A549 treated with GW870086 at 1 μM for 4 hours (cell line): ENCODE data around the gene RIN1. TPM values are rescaled to one million over a fixed set of nuclear protein-coding genes. Genes with fewer than 3 reads are reported as not detected.

Experiments used
- total RNA-seq: library from RNA; stranded (reverse); fragments of 200-300 nt; extraction: Qiagen RNA extraction; gene quantifications from 5 replicates; pipeline ENCODE4 v1.2.3, GENCODE V29; 2022; ENCODE audit warnings: low read depth

The RIN1 gene, protein sequence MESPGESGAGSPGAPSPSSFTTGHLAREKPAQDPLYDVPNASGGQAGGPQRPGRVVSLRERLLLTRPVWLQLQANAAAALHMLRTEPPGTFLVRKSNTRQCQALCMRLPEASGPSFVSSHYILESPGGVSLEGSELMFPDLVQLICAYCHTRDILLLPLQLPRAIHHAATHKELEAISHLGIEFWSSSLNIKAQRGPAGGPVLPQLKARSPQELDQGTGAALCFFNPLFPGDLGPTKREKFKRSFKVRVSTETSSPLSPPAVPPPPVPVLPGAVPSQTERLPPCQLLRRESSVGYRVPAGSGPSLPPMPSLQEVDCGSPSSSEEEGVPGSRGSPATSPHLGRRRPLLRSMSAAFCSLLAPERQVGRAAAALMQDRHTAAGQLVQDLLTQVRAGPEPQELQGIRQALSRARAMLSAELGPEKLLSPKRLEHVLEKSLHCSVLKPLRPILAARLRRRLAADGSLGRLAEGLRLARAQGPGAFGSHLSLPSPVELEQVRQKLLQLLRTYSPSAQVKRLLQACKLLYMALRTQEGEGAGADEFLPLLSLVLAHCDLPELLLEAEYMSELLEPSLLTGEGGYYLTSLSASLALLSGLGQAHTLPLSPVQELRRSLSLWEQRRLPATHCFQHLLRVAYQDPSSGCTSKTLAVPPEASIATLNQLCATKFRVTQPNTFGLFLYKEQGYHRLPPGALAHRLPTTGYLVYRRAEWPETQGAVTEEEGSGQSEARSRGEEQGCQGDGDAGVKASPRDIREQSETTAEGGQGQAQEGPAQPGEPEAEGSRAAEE
- 25.9 to 37.9 TPM (median 35.9 TPM) in 5 replicates for total RNA-seq

DNA sequence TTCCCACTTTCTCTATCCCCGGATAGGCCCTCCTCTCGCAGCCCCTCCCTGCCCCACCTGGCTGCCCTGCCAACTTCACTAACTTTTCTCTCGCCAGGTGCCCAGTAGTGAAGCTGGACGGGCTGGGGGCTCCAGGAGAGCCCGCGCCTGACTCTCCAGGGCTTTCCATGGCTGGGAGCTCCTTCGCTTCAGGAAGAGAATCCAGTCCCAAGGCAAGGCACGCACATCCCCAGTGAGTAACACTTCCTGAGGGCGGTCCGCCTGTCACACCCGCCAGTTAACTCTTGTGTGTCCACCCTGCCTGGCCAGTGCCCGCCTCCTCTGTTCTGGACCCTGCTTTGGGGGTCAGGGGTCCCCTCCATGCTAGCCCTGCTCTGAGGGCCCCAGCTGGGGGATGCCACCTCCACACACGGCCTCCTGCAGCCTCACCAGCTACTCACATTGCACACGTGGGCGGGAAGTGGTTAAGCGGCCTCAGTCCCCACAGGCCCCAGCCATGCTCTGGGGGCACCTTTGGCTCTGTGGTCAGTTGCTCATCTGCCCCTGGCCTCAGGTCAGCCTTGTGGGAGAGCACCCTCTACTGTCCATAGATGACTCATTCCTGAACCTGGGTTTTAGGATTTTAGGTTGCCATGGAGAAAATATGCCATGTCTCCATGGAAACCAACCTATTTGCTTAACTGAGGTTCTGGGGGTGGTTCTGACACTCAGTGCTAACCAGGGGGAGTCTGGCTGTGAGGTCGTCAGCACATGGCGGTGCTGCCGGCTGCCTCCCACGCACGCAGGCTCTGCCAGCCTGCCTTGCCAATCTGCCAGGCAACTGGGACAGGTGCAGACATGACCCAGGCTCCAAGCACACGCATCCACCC lies at the start of gene RIN1:
RIN1 (minus strand) TSS at position 201 of the 869 bp plus-strand sequence; CDS start at position 169, 32 bp downstream.

DNA sequence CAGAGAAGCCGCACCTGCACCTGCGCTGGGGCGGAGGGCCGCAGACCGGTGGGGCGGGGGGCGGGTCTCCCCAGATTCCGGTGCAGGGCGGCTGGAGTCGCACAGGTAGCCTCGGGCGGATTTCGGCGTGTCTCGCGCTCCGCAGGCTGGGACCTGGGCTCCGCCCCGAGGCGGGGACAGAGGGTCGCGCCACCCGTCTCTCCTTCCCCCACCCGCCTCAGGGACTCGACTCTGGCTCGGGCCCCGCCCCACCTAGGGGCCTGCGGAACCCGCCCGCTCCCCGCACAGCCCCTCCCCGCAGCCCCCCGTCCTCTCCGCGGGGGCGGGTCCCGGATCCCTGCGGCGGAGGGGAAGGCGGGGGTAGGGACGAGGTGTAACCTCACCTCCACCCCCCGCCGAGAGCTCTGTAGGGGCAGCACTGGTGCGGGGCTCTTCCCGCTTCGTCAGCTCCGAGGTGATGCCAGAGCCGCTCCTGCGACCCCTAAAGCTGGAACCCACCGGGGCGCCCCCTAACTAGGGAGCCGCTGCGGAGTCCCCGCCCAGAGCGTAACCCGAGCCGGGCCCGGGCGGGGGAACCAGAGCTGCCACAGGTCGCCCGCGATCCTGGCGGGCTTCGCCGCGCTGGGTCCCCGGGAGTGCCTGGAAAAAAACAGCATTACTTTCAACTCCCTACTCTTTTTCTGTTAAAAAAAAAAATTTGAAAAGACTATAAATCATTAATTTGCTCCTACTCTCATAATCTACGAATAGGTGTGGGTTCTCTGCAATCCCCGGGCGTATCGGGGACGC lies 35.6 kb upstream of the RIN1 start, which contains the start of gene SLC29A2:
SLC29A2 (minus strand) TSS at position 134 of the 789 bp plus-strand sequence. CDS start 169 bp downstream, outside the sequence.

DNA sequence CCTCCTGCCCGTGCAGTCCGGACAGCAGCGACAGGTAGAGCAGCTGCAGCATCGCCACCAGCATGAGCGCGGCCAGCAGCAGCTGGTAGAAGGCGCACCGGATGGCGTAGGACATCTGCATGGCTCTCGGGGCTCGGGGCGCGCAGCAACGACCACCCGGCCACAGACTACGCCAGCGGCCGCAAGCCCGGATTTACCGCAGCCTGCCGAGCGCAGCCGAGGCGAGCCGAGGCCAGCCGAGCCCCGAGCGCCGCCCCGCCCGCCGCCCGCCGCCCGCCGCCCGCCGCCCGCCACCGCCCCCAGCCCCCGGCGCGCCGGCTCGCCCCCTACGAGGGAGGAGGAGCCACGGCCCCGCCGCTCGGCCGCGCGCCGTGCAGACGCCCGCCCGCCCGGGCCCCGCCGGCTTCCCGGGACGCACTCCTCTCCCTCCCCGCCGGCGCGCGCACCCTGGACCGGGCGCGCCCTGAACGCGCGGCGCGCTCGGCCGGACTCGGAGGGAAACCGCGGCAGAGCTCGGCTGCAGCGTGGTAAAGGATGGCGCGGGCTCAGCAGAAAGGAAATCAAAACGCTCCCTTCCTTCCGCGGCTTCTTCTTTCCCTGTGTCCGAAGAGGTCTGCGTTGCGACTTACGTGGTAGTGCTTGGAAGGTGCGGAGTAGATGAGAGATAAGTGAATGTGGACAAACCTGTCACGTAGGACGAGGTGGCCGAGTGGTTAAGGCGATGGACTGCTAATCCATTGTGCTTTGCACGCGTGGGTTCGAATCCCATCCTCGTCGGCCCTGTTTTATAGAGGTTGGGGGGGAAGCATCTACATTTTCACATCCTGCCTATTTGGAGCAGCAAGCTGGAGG lies 11.4 kb upstream of the RIN1 start, which contains the start of gene B4GAT1:
B4GAT1 (minus strand) TSS at position 205 of the 852 bp plus-strand sequence; CDS start at position 121, 84 bp downstream.

DNA sequence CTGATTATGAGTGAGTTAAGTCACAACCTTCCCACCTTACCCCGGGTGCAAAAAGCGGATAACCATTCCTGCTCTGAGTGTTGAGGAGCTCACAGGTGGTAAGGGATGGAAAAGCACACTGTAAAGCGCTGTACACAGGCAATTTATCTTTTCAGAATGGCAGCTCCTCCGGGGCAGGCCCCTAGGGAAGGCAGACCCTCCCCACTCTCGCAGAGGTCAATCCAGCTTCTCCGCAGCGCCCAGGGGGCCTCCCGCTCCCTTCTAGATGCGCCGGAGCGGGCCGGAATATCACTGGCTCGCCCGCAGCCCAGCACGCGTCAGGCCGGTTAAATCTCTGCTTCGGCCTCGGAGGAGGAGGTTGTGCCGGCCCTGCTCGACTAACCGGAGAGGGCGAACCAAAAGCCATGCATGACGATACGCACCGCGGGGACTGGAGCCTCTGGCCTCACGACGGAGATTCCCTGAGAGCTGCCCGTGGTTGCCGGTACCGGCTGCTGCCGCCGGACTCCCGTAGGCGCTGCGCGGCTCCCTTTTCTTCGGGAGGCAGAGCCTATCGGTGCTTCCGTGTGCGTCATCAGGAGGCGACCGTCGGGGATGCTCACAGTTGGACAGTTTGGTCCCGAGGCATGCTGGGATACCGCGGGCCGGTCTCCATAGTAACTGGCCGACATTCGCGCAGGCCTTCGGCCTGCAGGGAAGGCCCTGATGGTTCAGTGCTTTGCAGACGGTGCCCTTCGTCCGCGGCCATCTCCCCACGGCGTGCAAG lies 8.5 kb upstream of the RIN1 start, which contains the start of gene BRMS1:
BRMS1 (minus strand) TSS at position 555 of the 766 bp plus-strand sequence. CDS start 2,870 bp downstream, outside the sequence.

DNA sequence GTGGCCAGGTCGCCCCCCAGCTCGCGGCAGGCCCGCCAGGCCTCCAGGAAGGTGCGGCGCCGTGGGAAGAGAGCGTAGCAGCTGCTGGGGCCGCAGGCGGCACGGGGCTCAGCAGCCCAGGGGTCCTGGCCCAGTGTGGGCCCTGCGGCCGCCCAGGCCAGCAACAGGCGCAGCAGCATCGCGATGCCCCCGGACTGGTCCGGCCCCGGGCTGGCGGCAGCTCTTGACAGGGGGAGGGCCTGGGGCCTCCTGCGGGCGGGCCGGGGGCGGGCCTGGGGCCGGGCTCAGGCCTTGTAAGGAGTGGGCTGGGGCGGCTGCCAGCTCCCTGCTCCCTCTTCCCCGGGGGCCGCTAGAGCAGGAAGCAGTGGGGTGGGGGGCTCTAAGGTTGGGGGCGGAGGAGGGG lies 19.4 kb downstream of the RIN1 start, which contains the start of gene CD248:
CD248 (minus strand) TSS at position 196 of the 403 bp plus-strand sequence; CDS start at position 179, 17 bp downstream.

DNA sequence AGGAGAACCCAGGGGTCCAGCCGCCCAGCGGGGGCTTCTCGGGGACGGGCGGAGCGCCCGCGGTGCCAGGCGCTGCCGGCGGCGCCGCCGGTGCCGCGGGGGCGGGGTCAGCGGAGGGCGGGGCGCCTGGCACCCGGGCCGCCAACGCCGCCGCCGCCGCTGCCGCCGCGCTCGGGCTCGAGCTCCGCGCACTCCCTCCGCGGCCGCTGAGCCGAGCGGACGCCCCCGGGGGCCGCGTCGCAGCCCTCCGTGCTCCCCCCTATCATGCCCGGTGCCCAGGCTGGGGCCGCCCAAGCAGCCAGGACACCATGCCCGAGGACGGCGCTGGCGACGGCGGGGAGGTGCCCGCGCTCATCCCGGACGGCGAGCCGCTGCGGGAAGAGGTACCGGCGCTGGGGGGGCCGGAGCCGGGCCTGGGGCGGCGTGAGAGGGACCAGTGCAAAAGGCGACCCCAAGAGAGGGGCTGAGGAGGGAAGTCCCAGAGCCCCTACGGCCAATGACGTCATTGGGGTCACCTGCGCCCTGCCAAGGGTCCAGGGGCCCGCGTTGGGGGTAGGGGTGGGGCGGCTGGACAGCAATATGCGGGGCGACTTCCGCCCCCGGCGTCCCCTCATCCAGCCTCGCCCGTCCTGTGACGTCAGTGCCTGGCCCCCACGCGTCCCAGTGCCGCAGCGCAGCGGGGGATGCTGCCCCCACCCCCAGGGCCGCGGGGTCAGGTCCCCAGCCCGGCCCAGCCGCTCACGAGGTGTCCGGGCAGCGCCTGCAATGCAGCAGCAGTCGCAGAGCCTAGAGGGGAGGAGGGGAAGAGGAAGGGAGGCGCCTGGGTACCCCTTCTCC lies 44.3 kb downstream of the RIN1 start, which contains the start of gene TMEM151A:
TMEM151A (plus strand) TSS at position 189 of the 837 bp plus-strand sequence; CDS start at position 309, 120 bp downstream.

DNA sequence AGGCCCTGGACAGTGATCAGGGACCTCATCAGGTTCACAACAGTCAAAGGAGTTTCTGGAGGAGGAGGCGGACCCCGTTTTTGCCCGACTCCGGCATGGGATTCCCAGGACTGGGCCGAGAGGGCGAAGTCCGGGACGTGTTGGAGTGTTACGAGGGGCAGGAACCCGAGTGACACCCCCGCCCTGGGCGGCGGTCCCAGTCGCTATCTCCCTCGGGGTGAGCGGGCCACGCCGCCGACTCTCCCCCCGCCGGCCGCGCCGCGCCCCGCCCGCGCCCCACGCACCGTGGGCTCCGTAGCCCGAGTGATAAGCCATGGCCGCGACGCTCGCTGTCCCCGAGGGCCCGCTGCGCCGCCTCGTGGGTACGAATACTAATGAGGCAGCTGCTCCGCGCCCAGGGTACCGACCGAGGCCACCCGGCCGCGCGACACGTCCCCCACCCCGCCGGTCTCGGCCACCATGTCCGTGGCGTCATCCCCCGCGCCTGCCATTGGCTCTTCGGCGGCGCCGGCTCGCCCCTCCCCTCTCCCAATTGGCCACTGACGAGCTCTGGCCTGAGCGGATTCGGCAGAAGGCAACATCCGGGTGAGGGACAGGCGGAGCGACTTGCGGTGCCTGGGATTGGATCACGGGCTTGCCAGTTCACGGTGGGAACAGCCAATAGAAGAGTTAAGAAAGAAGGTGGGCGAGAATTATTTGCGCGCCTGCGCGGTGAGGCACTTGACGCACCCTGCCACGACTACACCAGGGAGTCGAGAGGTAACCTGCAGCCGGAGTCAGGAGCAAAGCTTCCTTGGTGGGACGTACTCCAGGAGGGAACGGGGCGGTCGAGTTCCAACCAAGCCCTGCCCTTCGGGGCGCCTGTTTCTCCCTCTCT lies 47.3 kb downstream of the RIN1 start, which contains the start of gene YIF1A:
YIF1A (minus strand) TSS at position 473 of the 877 bp plus-strand sequence; CDS start at position 315, 158 bp downstream.

Other genes with a start within 250 kb of the RIN1 start
- 39.5 to 45.3 TPM (median 41.9 TPM) in 5 replicates for gene KLC2, start 78.7 kb downstream of the RIN1 start, total RNA-seq
- gene RAB1B, start 67.8 kb downstream of the RIN1 start, total RNA-seq, result 120 to 147 TPM (median 144 TPM) in 5 replicates
- 1.7 to 2.4 TPM (median 2.4 TPM) in 5 replicates for gene CNIH2, start 58.3 kb downstream of the RIN1 start, total RNA-seq
- 96.1 to 128 TPM (median 120 TPM) in 5 replicates for gene YIF1A, start 47.3 kb downstream of the RIN1 start, total RNA-seq
- 2.2 to 4.0 TPM (median 3.7 TPM) in 5 replicates for gene TMEM151A, start 44.5 kb downstream of the RIN1 start, total RNA-seq
- gene CD248, start 19.4 kb downstream of the RIN1 start, total RNA-seq, result not detected in 5 replicates
- gene BRMS1, start 8.7 kb upstream of the RIN1 start, total RNA-seq, result 76.2 to 102 TPM (median 88.6 TPM) in 5 replicates
- 12.6 to 17.8 TPM (median 17.0 TPM) in 5 replicates for gene B4GAT1, start 11.2 kb upstream of the RIN1 start, total RNA-seq
- 3.5 to 5.7 TPM (median 5.3 TPM) in 5 replicates for gene SLC29A2, start 35.3 kb upstream of the RIN1 start, total RNA-seq
- gene NPAS4, start 84.6 kb upstream of the RIN1 start, total RNA-seq, result not detected in 5 replicates
- 98.8 to 122 TPM (median 111 TPM) in 5 replicates for gene MRPL11, start 102.4 kb upstream of the RIN1 start, total RNA-seq
- 3.7 to 5.8 TPM (median 4.8 TPM) in 5 replicates for gene PELI3, start 130.5 kb upstream of the RIN1 start, total RNA-seq
- 51.9 to 59.3 TPM (median 57.4 TPM) in 5 replicates for gene DPP3, start 144.0 kb upstream of the RIN1 start, total RNA-seq
- 9.8 to 11.9 TPM (median 10.7 TPM) in 5 replicates for gene BBS1, start 174.2 kb upstream of the RIN1 start, total RNA-seq
- 7.4 to 14.0 TPM (median 12.4 TPM) in 5 replicates for gene ZDHHC24, start 209.6 kb upstream of the RIN1 start, total RNA-seq
- 0.05 TPM in 1 of 5 replicates, not detected in the others for gene ACTN3, start 210.5 kb upstream of the RIN1 start, total RNA-seq
- 31.3 to 37.8 TPM (median 33.7 TPM) in 5 replicates for gene CTSF, start 232.2 kb upstream of the RIN1 start, total RNA-seq